NT2/D1 (cell line): ENCODE data around the gene VENTX.

Experiments used
- DNase-seq: peaks from one replicate; pipeline ENCODE4 v3.0.0-alpha.2; 2011; ENCODE audit warnings: low read depth, low spot score
- H3K27me3 ChIP-seq: 2 replicates; pipeline ENCODE4 v1.6.0; 2011; ENCODE audit warnings: mild to moderate bottlenecking; ENCODE audit not compliant: insufficient read length, insufficient read depth
- H3K36me3 ChIP-seq: 2 replicates; pipeline ENCODE4 v1.6.1; 2011; ENCODE audit warnings: mild to moderate bottlenecking, low read length, mixed read lengths; ENCODE audit not compliant: insufficient read depth, insufficient read length
- H3K4me1 ChIP-seq: 2 replicates; pipeline ENCODE4 v1.5.1; 2011; ENCODE audit not compliant: insufficient read depth, insufficient read length
- H3K4me3 ChIP-seq: 2 replicates; pipeline ENCODE4 v1.5.1; 2011; ENCODE audit warnings: low read depth; ENCODE audit not compliant: insufficient read length
- H3K9ac ChIP-seq: 2 replicates; pipeline ENCODE4 v1.6.0; 2011; ENCODE audit warnings: low read depth; ENCODE audit not compliant: insufficient read length
- H3K9me3 ChIP-seq: 2 replicates; pipeline ENCODE4 v1.5.1; 2011; ENCODE audit warnings: mild to moderate bottlenecking, low read length; ENCODE audit not compliant: insufficient read depth
- SUZ12 ChIP-seq: IDR thresholded peaks from 2 replicates; pipeline ENCODE4 v1.6.1; 2011; ENCODE audit not compliant: insufficient read length, insufficient read depth; ENCODE audit errors: extremely low read depth
- YY1 ChIP-seq: IDR thresholded peaks from 2 replicates; pipeline ENCODE4 v1.6.1; 2011; ENCODE audit not compliant: insufficient read length, insufficient read depth
- ZNF274 ChIP-seq: IDR thresholded peaks from 2 replicates; pipeline ENCODE4 v1.6.1; 2011; ENCODE audit warnings: mild to moderate bottlenecking, low read depth, low read length

The VENTX gene

GRCh38 chr10:133198621-133199487 lies 38.8 kb upstream of the VENTX start:
- peaks cover 2% of the 10 kb centered on the region for H3K4me1 ChIP-seq
- peaks cover 4% of the 10 kb centered on the region; the same call in 1 of the 2 replicates for H3K9me3 ChIP-seq
- H3K36me3 ChIP-seq = no peaks in the 10 kb centered on the region
- TF ChIP-seq YY1 = no peak
- no peak for TF ChIP-seq ZNF274
- TF ChIP-seq SUZ12 = no peak
- H3K4me3 ChIP-seq = no peak overlapping the region
- H3K9ac ChIP-seq = no peak overlapping the region
- no peaks in the 10 kb centered on the region for H3K27me3 ChIP-seq
- no peak for DNase-seq

- no peak for TF ChIP-seq ZNF274
- no peak for TF ChIP-seq YY1
- no peak for TF ChIP-seq SUZ12
- Histone ChIP-seq H3K4me3 (no peak overlapping the region), H3K9ac (no peak overlapping the region), H3K27me3 (no peaks in the 10 kb centered on the region), H3K36me3 (peaks cover 3% of the 10 kb centered on the region), H3K4me1 (peaks cover 2% of the 10 kb centered on the region), H3K9me3 (no peaks in the 10 kb centered on the region)
- no peak for DNase-seq
These were observed 38.2 kb upstream of the VENTX start for GRCh38 chr10:133199488-133199885.

- peaks cover 2% of the 10 kb centered on the region for H3K4me1 ChIP-seq
- no peak for TF ChIP-seq ZNF274
- no peak for TF ChIP-seq YY1
- TF ChIP-seq SUZ12 = no peak
- peak overlapping the region; percentile 10 for H3K9ac ChIP-seq
- H3K9me3 ChIP-seq = no peaks in the 10 kb centered on the region
- H3K36me3 ChIP-seq = peaks cover 3% of the 10 kb centered on the region
- DNase-seq = no peak
- H3K4me3 ChIP-seq = no peak overlapping the region
- H3K27me3 ChIP-seq = no peaks in the 10 kb centered on the region
These were observed 37.6 kb upstream of the VENTX start for GRCh38 chr10:133199992-133200611.

DNA sequence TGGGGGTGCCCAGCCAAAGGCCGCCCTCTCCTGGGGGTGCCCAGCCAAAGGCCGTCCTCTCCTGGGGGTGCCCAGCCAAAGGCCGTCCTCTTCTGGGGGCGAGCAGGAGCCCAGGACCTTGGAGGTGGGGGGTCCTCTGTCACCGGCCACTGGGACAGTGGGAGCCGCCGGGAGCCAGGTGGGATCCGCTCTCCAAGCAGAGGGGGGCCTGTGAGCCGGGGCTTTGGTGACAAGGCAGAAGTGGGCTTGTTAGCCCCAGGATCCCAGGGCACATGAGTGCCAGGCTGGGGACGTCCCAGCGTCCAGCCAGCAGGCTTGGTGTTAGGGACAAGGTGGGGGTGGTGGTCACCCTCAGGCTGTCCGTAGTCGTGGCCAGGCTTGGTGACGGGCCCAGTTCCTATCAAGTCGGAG lies 37.0 kb upstream of the VENTX start:
- no peak for DNase-seq
- no peak for TF ChIP-seq SUZ12
- no peak for TF ChIP-seq YY1
- no peak for TF ChIP-seq ZNF274
- Histone ChIP-seq H3K27me3 (no peaks in the 10 kb centered on the region), H3K9ac (no peak overlapping the region), H3K4me1 (peaks cover 2% of the 10 kb centered on the region), H3K36me3 (peaks cover 3% of the 10 kb centered on the region), H3K9me3 (no peaks in the 10 kb centered on the region), H3K4me3 (no peak overlapping the region)

DNA sequence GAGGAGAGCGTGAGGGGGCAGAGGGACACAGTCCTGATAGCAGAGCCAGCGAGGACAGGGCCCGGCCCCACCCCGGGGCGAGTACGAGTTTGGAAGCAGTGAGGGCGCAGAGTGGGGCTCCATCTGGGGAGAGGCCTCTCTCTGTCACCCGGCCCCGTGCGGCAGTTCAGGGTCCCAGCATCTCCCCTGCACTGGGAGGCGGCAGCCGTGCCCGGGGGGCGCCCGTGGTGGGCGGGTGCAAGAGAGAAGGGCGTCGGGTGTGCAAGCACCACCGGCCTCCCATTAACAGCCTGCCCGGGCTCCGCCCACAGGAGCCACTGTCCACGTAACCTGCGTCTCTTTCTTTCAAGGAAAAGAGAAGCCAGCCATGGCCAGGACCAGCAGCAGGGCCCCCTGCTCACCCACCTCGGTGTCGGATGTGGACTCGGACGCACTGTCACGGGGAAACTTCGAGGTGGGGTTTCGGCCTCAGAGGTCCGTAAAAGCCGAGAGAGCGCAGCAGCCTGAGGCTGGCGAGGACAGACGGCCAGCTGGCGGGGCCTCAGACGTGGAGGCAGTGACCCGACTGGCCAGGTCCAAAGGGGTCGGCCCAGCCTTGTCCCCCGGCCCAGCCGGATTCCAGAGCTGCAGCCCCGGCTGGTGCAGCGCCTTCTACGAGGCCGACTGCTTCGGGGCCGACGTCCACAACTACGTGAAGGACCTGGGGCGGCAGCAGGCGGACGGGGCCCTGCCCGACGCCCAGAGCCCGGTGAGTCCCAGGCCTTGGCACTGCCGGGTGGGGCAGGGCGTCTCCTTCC lies 36.3 kb upstream of the VENTX start:
- DNase-seq = no peak
- Histone ChIP-seq H3K36me3 (peaks cover 3% of the 10 kb centered on the region), H3K27me3 (no peaks in the 10 kb centered on the region), H3K9me3 (no peaks in the 10 kb centered on the region), H3K9ac (no peak overlapping the region), H3K4me3 (no peak overlapping the region), H3K4me1 (peaks cover 2% of the 10 kb centered on the region)
- no peak for TF ChIP-seq SUZ12
- TF ChIP-seq YY1 = no peak
- no peak for TF ChIP-seq ZNF274

- no peaks in the 10 kb centered on the region for H3K27me3 ChIP-seq
- no peaks in the 10 kb centered on the region for H3K9me3 ChIP-seq
- peaks cover 3% of the 10 kb centered on the region for H3K36me3 ChIP-seq
- H3K4me1 ChIP-seq = peaks cover 2% of the 10 kb centered on the region
- TF ChIP-seq SUZ12 = no peak
- no peak for TF ChIP-seq ZNF274
- TF ChIP-seq YY1 = no peak
- no peak overlapping the region for H3K9ac ChIP-seq
- no peak overlapping the region for H3K4me3 ChIP-seq
- DNase-seq = no peak
These were observed 35.5 kb upstream of the VENTX start for GRCh38 chr10:133201948-133202725.
